ENCODE measurements around the gene CCDC90B.
"Not testable (repeated sequence)": the region's sequence is repeated elsewhere in the genome, so short reads cannot be mapped to it uniquely, and the experiment has no call there.

Gene CCDC90B, protein sequence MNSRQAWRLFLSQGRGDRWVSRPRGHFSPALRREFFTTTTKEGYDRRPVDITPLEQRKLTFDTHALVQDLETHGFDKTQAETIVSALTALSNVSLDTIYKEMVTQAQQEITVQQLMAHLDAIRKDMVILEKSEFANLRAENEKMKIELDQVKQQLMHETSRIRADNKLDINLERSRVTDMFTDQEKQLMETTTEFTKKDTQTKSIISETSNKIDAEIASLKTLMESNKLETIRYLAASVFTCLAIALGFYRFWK

DNA sequence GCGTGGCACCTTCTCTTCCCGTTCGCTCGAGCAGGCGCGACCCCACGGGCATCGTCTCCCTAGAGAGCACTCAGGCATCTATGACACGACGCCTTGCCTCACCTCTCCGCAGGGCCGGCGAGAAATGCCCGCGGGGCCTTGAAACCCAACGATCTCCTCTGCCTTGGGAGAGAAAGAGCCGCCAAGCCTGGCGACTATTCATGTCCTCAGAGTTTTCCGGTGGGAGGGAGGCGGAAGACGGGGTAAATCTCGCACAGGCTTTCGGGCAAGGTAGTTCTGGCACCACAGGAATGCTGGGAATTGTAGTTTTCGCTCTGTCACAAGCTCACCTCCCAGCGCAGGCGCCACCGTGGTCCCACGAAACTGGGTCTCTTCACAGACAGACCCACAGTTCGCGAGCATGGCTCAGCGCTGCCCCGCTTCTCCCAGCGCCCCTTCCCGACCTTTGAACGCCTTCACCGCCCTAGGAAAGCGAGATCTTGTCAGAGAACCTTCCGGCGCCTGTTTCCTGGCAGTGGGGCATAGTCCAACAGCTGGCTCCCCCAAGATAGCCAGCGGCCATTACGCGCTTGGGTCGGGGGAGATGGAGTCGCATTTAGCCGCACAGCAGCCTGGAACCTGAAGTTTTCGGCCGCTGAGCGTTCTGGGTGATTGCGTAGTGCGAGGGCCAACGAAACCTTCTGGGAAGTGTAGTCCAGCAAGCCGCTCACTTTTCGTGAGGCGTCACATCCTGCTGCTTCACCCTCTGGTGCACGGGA is at the start of gene CCDC90B:
TSS of gene CCDC90B (minus strand) at position 597 of the 758 bp plus-strand sequence. CDS start at position 202, 395 bp downstream.
- DNase-seq (ENCODE audit: low read depth) = peak; percentile 95

DNA sequence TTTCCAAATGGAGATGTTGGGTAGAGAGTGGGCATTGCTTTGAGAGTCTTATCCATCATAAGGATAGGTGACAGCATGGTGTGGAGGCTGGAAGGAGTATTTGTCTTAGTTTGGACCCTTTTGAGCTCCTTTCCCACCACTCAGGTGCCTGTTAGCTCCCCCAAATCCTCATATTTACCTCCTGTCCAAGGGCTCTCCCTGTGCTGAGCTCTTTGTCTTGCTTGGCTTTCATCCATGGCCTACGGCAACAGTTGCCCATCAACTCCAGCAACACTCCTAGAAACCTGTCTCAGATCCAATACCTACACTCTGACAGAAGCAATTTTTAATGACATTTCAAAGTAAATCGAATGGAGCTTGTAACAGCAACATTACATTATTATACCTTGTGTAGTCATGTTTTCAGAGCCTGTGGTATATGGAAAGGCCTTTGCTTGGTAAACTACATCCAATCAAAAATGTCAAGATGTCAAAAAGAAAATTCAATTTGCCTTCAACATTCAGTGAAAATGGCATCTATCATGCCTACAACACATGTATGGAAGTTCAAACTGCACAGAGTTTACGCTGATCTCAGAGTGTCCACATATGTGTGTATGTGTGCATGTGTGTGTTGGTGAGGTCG is 49.4 kb upstream of the CCDC90B start:
- DNase-seq (ENCODE audit: low read depth) = no peak

DNA sequence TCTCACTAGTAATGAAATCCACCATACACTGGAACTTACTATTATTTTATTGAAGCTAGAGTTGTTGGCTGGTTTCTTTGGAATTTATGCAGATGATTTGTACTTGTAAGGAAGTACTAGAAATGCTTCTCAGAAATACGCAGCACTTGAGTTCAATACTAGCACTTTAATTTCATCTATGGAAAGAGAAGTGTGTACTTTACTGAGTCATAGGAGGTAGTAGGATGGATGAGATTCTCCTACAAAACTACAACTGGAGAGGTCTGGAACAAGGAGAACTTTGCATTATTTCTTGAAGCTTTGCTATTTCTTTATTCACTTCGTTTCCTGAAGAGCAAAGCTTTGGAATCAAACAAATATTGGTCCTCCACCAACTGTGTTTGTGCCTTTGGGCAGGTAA is 44.1 kb upstream of the CCDC90B start:
- no peak for DNase-seq (ENCODE audit: low read depth)

DNA sequence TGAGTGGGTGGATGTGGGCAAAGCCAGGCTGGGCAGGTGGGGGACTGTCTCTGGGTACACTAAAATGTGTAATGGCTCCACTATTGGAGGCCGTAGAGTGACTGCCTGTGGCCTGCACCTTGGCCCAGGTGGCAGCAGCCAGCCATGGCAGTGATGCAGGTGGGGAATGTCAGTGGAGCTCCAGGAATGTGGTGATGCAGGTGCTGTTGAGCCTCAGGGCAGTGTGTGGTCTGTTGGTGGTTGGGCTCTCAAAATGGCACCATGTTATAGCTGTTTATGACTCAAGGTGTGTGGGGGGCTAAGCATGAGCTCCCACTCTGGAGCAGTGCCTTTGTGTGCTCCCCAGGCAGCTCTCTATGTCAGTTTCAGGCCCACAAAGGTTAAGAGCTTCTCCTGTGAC is 40.2 kb upstream of the CCDC90B start:
- DNase-seq (ENCODE audit: low read depth) = no peak

DNA sequence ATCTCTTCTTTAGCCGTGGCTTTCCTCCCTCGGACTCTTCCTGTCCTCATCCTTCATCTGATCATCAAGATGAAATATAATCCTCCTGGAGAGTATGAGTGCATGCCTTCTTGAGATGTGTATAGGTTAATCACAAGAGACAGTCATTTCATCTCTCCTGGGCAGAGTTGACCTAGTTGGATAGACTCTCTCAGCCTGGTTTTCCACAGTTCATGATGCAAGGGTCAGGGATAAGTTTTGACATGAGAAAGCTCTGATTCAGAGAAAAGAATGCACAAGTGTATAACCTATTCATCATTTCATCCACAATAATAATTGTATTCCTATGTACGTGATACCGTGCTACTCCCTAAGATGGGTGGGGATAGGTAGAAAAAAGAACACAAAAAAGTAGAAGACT is 33.2 kb upstream of the CCDC90B start:
- DNase-seq (ENCODE audit: low read depth) = no peak

DNA sequence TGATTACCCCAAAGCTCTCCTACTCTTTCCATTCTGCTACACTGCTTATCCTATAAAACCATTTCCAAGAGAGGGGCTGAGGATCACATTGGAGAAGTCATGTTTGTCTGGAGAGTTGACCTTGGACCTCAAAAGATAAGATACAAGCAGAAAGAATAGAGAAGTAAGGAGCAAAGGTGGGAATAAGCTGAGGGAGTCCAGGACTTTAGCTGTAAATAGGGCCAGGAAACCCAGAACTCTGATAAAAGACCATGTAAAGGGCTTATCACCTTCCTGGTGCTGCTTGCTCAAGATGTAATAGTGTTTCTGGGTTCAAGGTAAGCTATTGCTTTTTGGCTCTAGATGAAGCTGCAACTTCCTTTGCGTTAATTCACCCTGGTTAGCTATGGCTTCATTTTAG is 32.8 kb upstream of the CCDC90B start:
- DNase-seq (ENCODE audit: low read depth) = no peak

DNA sequence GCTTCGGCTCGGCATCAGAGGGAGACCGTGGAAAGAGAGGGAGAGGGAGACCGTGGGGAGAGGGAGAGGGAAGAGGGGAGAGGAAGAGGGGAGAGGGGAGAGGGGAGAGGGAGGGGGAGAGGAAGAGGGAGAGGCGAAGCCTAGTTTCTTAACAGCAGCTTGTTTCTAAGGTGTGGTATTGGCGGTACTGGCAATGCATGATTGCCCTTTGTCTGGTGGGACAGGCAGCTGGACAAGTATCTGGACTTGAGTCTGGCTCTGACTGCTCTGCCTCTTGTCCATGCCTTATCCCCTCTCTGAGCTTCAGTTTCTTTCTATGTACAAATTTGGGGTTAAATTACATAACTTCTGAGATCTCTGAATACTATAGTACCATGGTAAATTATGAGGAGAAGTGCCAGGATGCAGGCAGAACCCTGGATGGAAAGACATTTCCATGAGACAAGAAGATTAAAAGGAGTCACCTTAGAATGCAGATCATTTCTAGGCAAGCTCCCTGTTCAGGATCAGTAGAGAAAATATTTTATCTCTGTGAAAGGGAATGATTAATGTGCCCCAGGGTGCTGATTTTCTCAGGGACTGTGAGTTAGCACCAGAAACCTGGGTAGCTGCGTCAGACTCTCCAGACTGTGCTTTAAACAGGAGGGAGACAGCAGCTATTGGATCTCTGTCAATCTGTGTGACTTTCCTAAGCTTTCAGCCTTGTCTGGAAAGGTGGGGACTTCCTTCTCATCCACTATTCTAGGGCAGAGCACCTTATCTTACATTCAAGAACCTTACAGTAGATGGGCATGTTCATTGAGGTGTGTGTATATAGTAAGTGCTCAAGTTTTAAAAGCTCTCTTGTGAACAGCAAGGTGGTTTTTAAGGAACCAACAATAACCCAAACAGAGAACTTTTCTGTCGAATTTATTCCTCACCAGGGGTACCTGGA is 31.9 kb upstream of the CCDC90B start:
- DNase-seq (ENCODE audit: low read depth) = no peak

DNA sequence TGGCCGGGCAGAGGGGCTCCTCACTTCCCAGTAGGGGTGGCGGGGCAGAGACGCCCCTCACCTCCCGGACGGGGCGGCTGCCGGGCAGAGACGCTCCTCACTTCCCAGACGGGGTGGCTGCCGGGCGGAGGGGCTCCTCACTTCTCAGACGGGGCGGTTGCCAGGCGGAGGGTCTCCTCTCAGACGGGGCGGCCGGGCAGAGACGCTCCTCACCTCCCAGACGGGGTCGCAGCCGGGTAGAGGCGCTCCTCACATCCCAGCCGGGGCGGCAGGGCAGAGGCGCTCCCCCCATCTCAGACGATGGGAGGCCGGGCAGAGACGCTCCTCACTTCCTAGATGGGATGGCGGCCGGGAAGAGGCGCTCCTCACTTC is 30.7 kb upstream of the CCDC90B start:
- DNase-seq (ENCODE audit: low read depth) = not testable (repeated sequence)

DNA sequence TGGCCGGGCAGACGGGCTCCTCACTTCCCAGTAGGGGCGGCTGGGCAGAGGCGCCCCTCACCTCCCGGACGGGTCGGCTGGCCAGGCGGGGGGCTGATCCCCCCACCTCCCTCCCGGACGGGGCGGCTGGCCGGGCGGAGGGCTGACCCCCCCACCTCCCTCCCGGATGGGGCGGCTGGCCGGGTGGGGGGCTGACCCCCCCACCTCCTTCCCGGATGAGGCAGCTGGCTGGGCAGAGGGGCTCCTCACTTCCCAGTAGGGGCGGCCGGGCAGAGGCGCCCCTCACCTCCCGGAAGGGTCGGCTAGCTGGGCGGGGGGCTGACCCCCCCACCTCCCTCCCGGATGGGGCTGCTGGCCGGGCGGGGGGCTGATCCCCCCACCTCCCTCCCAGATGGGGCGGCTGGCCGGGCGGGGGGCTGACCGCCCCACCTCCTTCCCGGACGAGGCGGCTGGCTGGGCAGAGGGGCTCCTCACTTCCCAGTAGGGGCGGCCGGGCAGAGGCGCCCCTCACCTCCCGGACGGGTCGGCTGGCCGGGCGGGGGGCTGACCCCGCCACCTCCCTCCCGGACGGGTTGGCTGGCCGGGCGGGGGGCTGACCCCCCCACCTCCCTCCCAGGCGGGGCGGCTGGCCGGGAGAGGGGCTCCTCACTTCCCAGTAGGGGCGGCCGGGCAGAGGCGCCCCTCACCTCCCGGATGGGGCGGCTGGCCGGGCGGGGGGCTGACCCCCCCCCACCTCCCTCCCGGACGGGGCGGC is 30.2 kb upstream of the CCDC90B start:
- DNase-seq (ENCODE audit: low read depth) = not testable (repeated sequence)

DNA sequence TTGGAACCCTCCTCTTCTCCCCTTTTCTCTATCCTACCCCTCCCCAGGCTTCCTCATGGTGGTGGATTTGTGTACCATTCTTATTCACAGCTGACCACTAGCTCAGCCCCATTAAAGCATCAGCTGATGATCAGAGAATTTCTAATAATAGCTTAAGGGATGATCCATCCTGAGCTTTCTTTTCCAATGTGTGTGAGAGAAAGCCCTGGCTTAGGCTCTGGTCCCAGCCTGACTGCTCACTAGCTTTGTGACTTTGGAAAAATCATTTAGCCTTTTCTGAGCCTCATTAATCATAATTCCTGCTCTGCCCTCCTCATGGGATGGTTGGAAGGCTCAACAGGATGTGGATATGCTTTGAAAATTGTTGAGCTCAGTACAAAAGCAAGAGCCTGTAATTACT is 26.3 kb upstream of the CCDC90B start:
- DNase-seq (ENCODE audit: low read depth) = no peak

DNA sequence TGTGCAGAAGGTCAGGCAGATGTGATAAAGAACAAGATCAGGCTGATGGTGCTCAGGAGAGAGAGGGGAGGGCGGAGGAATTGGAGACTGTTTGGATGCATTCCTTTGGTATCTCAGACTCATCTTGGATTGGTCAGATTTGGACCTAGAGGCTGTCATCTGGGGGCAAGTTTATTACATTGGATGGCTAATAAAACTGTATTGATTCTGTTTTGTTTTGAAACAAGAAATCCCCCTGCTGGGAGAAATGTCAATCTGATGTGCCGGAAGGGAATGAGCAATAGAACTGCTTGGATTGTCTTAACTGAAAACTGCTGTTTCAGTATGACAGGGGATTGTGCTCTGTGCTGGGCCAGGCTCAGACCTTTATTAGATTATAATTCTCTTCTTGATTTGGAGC is 25.5 kb upstream of the CCDC90B start:
- no peak for DNase-seq (ENCODE audit: low read depth)

DNA sequence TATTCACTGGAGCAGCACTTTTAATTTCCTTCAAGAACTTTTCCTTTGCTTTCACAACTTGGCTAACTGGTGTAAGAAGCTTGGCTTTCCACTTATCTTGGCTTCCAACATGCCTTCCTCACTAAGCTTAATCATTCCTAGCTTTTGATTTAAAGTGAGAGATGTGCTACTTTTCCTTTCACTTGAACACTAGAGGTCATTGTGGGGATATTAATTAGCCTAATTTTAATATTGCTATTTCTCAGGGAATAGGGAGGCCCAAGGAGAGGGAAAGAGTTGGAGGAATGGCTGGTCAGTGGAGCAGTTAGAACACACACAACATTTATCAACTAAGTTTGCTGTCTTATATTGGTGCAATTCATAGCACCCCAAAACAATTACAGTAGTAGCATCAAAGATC is 24.6 kb upstream of the CCDC90B start:
- DNase-seq (ENCODE audit: low read depth) = no peak

DNA sequence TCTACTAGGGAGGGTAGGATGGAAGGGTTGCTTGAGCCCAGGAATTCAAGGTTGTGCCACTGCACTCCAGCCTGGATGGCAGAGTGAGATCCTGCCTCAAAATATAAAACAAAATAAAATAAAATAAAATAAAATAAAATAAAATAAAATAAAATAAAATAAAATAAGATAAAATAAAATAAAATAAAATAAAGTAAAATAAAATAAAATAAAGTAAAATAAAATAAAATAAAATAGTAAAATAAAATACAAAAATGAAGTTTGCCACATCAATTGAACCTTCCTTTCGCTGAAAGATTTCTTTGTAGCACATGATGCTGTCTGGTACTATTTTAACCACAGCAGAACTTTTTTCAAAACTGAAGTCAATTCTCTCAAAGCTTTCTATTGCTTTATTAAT is 22.4 kb upstream of the CCDC90B start:
- not testable (repeated sequence) for DNase-seq (ENCODE audit: low read depth)

DNA sequence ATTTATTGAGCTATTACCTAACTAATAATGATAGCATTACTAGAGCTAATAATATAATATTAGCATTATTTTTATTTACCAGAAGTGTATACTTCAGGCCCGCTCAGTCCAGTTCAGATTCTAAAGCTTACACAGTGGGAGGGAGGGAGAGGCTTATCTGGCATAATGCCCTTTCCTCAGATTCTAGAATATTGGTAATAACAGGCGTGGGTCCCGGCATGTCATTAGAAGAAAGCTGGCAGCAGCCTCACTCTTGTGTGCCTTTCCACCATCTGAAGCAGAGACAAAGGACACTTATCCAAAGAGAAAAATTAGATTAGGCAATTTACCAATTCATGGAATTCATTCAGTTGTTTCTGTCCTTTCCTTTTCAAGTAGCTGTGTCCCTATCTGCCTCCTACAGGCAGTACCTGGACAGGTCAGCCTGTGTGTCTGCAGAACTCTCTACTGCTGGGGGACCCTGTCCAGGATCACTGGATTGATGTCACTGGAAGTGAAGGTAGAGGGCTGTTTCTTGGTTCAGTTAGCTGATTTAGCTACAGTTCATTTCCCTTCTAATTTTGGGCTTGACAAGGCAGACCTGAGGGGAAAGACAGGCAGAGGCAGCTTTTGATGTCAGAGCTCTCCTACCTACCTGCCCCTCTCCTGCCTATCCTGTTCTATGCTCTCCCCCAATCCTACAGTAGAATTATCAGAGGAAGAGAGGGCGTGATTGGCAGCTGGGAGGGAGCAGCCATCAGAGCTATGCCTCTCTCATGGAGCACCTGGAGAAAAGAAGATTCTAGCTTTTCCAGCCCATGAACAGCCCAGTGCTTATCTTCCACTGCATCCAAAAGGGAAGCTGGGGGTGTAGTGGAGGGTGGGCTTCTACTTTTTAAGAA is 20.3 kb upstream of the CCDC90B start:
- no peak for DNase-seq (ENCODE audit: low read depth)

DNA sequence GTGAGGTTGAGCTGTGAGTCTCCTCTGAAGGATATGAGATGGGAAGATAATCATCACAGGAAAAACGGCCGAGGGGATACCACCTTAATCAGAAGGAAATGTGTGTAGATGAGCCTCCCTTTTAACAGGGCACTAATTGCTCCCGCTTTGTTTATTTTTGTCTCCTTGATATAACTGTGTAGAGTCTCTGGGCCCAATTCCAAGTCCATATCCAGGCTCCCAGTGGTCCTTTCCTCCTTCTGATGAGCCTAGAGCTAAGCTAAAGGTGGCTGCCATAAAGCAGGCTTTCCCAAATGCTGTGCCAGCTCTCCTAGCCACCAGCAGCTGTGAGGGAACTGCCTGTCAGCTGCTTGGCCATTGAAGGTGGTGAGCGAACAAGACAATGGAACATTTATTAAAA is 17.1 kb upstream of the CCDC90B start:
- DNase-seq (ENCODE audit: low read depth) = no peak

DNA sequence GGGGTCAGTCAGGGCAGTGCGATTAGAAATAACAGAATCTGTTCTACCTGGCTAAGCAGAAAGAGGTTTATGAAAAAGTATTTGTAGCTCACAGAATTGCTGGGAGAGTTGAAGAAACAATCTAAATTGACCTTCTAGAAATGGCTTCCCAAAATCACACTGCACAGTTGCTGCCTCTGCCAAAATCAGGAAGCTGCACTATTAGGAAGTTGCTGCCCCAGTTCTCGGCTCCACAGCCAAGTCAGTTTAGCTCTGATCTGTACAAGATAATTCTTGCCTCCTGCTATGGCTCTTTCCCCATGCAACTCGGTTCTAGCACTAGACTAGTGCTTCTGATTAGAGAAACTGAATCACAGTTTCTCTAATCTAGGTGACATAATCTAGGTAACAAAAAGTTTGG is 16.0 kb upstream of the CCDC90B start:
- no peak for DNase-seq (ENCODE audit: low read depth)

DNA sequence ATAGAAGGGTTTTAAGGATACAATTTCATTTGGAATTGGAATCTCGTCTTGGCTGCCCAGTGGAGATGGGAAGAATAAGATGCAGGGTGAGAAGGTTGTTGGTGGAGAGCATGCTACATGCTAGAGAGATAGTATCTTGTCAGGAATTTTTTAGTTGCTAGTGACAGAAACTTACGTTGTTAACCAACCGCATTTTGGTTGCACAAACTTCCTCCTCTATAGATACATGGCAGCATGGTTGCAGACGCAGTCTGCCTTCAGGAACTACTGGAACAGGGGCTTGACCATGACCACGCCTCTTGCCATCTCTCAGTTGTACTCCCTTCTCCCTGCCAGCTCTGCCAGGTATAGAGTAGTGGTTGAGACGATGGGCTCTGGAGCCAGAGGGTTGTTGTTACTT is 13.5 kb upstream of the CCDC90B start:
- no peak for DNase-seq (ENCODE audit: low read depth)

DNA sequence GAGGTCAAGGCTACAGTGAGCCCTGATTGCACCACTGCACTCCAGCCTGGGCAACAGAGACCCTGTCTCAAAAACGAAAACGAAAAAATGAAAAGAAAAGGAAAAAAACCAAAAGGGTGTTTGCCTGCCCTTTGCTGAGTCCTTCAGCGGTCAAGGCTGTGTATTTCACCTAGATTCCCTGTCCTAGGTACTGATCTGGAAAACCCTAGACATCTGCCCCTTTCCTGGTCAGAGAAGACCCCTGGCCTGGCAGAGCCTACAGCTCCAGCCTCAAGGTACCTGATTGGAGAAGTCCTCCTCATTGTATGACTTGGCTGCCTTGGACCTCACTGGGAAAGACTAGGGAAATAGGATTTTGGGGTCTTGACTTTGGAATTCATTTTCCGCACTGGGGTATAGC is 8.0 kb upstream of the CCDC90B start:
- no peak for DNase-seq (ENCODE audit: low read depth)

DNA sequence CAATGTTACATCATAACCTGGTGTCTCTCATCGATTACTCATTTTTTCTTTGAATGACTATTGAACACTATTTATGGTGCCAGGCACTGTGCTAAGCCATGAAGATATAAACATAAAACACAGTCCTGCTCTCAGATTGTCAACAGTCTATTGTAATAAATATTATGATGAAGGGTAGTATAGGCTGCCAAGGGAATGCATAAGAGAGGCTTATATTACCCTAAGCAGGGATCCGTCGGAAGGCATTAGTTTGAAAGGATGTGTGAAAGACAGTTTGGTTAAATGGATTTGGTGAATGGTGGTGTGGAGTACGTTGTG is 7.2 kb upstream of the CCDC90B start:
- no peak for DNase-seq (ENCODE audit: low read depth)

DNA sequence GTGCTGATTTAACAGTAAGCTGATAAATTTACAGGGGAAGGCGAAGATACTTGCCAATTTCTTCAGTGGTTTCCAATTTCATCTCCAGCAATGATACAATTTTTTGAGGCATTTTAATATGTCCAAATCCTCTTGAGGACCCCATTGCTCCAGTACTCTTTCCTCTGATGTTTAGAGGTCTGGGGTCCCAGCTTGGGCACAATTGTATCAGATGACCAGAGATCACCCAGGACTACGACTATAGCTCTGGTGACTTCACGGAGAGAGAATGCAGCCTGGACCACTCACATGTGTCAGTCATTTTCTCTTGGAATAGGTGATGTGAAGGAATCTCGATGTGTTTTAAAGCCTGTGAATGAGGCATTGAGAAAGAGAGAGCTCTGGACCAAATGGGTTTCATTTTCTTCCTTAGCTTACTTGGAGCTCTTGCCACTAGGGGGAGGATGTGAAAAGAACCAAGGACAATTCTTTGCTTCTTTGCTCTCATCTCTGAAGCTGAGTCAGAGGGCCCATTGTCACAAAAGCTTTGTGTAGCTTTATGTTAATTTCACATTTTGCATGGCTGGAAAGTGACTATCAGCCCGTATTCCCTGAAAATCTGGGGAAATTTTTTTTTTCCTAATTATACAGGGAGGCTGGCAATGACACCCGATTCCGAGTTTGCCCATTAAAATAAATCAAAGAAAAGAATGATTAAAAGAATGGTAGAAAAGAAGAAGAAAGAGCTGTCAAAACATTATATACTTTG is 6.7 kb upstream of the CCDC90B start:
- peak; percentile 48 for DNase-seq (ENCODE audit: low read depth)

Data from GM04504 (cell line).